ENCODE measurements around the gene NME9.

Gene NME9

DNA sequence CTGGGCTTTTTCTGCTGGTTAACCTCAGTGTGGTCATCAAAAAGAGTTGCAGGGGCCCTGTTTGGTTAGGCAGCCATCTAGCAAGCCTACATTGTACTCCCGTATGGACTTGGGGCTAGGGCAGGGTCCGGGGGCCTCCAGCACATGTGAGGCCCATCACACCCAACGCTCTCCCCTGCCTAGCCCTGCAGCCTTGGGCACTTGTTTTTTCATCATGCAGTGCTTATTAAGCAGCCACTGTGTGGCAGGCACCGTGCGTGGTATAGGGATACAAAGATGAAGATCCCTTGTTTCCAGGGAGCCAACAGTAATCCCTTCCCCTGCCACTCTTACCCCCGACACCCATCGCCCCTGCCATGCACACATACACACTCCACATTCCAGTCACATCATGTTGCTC, 32.9 kb upstream of the NME9 start:
- ChIA-PET POLR2A (no interaction called here), CTCF (no interaction called here)
- TF ChIP-seq, protein P1, sequence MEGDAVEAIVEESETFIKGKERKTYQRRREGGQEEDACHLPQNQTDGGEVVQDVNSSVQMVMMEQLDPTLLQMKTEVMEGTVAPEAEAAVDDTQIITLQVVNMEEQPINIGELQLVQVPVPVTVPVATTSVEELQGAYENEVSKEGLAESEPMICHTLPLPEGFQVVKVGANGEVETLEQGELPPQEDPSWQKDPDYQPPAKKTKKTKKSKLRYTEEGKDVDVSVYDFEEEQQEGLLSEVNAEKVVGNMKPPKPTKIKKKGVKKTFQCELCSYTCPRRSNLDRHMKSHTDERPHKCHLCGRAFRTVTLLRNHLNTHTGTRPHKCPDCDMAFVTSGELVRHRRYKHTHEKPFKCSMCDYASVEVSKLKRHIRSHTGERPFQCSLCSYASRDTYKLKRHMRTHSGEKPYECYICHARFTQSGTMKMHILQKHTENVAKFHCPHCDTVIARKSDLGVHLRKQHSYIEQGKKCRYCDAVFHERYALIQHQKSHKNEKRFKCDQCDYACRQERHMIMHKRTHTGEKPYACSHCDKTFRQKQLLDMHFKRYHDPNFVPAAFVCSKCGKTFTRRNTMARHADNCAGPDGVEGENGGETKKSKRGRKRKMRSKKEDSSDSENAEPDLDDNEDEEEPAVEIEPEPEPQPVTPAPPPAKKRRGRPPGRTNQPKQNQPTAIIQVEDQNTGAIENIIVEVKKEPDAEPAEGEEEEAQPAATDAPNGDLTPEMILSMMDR (IDR thresholded peaks at IDR 0.05; ENCODE audit: control extremely low read depth, extremely low read depth, low read depth, missing control alignments), result no peak
- no peak for DNase-seq (ENCODE audit: extremely low spot score)

- no peak for DNase-seq (ENCODE audit: extremely low spot score)
- TF ChIP-seq, protein P1 (IDR thresholded peaks at IDR 0.05; ENCODE audit: control extremely low read depth, extremely low read depth, low read depth, missing control alignments), result no peak
- ChIA-PET POLR2A (no interaction called here), CTCF (no interaction called here)
Observed at GRCh38 chr3:138361561-138361971, 31.9 kb upstream of the NME9 start.

GRCh38 chr3:138360869-138361525, 31.3 kb upstream of the NME9 start:
- ChIA-PET POLR2A (no interaction called here), CTCF (no interaction called here)
- DNase-seq (ENCODE audit: extremely low spot score), result no peak
- TF ChIP-seq, protein P1 (IDR thresholded peaks at IDR 0.05; ENCODE audit: control extremely low read depth, extremely low read depth, low read depth, missing control alignments), result no peak

- ChIA-PET CTCF (no interaction called here), POLR2A (no interaction called here)
- TF ChIP-seq, protein P1 (IDR thresholded peaks at IDR 0.05; ENCODE audit: control extremely low read depth, extremely low read depth, low read depth, missing control alignments), result no peak
- no peak for DNase-seq (ENCODE audit: extremely low spot score)
Observed at GRCh38 chr3:138359919-138360868, 30.5 kb upstream of the NME9 start.

DNA sequence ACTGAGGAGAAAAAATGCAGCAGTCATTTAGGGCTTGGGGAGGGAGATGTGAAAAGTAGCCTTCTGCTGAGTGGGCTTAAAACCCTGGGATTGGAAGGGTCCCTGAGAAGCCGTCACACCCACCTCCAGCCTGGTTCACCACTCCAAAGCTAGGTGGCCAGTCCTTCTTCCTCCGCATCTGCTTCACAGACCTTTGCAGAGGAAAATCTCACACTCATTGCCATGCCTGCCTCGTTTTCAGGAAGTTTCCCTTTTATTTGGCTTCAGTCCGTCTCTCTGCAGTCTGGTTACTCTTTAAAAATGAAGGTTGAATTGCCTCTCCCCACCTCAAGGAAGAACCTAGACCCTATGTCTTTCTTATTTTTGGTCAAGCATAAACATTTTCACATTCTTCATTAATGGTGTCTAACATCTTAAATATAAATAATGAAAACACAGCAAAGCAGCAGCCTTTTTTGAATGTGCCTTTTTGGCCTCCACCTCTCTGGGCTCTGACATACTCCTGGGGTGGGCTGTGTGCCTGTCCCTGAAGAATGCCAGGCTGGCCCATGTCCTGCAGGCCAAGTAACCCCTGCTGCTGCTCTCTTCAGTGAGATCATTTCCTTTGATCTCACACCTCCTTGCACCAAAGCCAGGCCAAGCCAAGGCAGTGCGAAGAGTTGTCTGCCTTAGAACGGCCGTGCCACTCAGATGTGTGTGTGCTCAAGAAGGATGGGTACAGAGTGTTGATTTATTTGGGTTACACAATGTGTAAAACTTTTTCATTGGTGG, 29.7 kb upstream of the NME9 start:
- CTCF ChIA-PET, result no interaction called here
- TF ChIP-seq, protein P1 (IDR thresholded peaks at IDR 0.05; ENCODE audit: control extremely low read depth, extremely low read depth, low read depth, missing control alignments), result no peak
- POLR2A ChIA-PET, result no interaction called here

DNA sequence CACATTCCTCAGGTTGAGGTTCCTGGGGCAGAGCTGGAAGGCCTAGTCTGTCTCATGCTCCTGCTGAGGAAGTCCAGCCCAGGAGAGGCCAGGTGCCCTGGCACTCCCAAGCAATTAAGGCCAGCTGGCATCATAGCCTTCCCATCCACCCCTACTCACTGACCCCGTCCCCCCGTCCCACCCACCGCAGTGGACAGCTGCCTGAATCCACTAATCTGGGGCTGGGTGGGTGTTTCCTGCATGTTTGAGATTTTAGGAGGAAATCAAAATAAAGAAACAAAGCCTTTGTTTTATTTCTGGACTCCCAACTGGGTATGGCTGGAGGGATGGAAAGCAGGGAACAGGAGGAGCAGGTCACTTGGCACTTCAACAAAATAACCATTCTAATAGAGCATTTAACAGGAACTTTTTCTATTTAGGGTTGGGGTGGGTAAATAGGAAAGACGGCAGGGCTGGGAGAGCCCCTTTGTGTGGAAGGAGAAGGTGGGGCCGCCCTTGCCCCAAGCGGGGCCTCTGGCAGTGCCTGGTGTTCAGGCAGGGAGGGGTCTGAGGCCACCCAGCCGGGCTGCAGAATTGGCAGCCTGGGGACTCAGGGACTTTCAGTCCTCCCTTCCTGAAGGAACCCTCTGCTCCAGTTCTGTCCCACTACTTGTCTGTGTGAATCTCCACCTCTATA, 27.2 kb upstream of the NME9 start:
- CTCF ChIA-PET, result interaction anchor here (1.9 kb wide), 1 partner anchor 10 kb away, joined by 7 read pairs; no protein-coding TSS in a partner anchor
- no peak for DNase-seq (ENCODE audit: extremely low spot score)

More for the DNA sequence above, 29.7 kb upstream of the NME9 start:
- DNase-seq (ENCODE audit: extremely low spot score), result no peak

More for the DNA sequence above, 27.2 kb upstream of the NME9 start:
- TF ChIP-seq, protein P1 (IDR thresholded peaks at IDR 0.05; ENCODE audit: control extremely low read depth, extremely low read depth, low read depth, missing control alignments), result no peak
- POLR2A ChIA-PET, result no interaction called here
